DMS53 treated with DMSO at 0.1 percent for 48 hours (cell line): ENCODE results near the gene CATSPER4.

Experiments
- DNase-seq: peaks from one replicate; lab custom pipeline; 2025; ENCODE audit not compliant: unreplicated experiment; lab: John Stamatoyannopoulos, UW

CATSPER4 gene

GRCh38 chr1:26234644-26235370, 44.4 kb downstream of the CATSPER4 start:
- peak; percentile 15 for DNase-seq

- peak; percentile 22 for DNase-seq
These were observed 47.0 kb downstream of the CATSPER4 start for GRCh38 chr1:26237230-26237966.

- no peak for DNase-seq
These were observed 49.5 kb downstream of the CATSPER4 start for GRCh38 chr1:26239936-26240335.
